ENCODE results near the gene BEX4.
"Not testable (repeated sequence)": the region's sequence is repeated elsewhere in the genome, so short reads cannot be mapped to it uniquely, and the experiment has no call there.

BEX4 gene, protein sequence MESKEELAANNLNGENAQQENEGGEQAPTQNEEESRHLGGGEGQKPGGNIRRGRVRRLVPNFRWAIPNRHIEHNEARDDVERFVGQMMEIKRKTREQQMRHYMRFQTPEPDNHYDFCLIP

DNA sequence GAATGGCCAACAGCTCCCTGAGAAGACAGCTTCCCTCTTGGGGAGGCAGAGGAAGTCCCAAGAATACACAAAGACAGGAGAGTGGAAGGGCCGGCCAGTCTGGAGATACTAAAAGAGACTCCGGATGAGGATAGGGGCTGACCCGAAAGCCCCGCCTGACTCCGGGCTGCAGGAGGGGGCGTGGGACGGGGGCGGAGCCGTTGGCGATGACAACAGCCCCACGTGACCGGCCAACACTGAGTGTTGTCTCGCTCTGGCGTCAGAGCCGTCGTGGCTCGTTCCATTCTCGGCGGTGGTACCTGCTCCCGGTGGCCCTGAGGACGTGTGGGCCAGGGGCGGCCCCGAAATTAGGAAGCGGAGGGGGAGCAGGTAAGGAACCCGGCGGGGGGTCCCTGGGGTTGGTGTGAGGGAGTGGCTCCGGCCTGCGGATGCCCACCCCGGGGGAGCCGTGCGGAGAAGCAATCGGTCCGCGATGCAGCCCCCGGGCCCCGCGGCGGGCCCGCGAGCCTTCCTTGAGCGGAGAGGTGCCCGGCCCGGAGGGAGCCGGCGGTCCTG, at the start of gene BEX4:
BEX4 (plus strand) TSS at position 239 of the 555 bp plus-strand sequence. CDS start 1,046 bp downstream, outside the sequence.
- DNase-seq (ENCODE audit: low spot score) = peak; percentile 74

DNA sequence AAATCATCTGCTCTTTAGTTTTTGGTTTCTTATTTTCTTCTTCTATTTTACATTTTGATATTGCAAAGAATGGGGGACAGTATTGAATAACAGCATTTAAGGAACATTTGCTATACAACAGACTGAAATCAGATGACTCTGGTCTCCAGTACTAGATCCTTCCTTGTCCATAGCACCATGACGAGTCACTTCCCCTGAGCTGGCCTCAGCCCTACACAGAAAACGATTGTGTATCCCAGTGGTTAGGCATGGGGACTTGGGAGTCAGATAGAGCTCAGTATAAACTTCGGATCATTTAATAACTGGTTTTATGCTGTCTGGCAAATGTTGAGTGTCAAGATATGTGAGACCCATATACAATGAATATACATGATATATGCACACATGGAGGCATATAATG, 44.7 kb upstream of the BEX4 start:
- no peak for DNase-seq (ENCODE audit: low spot score)

- no peak for DNase-seq (ENCODE audit: low spot score)
These were observed 43.6 kb upstream of the BEX4 start for GRCh38 chrX:103171353-103171752.

GRCh38 chrX:103175256-103175655, 39.7 kb upstream of the BEX4 start:
- DNase-seq (ENCODE audit: low spot score) = not testable (repeated sequence)

GRCh38 chrX:103175944-103176753, 38.8 kb upstream of the BEX4 start:
- DNase-seq (ENCODE audit: low spot score) = peak; percentile 45

- no peak for DNase-seq (ENCODE audit: low spot score)
These were observed 37.4 kb upstream of the BEX4 start for GRCh38 chrX:103177556-103177955.

GRCh38 chrX:103183912-103184311, 31.0 kb upstream of the BEX4 start:
- DNase-seq (ENCODE audit: low spot score) = no peak

- no peak for DNase-seq (ENCODE audit: low spot score)
These were observed 26.9 kb upstream of the BEX4 start for GRCh38 chrX:103187953-103188475.

- DNase-seq (ENCODE audit: low spot score) = no peak
These were observed 17.1 kb upstream of the BEX4 start for GRCh38 chrX:103197721-103198306.

- not testable (repeated sequence) for DNase-seq (ENCODE audit: low spot score)
These were observed 16.2 kb upstream of the BEX4 start for GRCh38 chrX:103198668-103199067.

- DNase-seq (ENCODE audit: low spot score) = no peak
These were observed 13.9 kb upstream of the BEX4 start for GRCh38 chrX:103201041-103201440.

- no peak for DNase-seq (ENCODE audit: low spot score)
These were observed 4.9 kb upstream of the BEX4 start for GRCh38 chrX:103210056-103210455.

DNA sequence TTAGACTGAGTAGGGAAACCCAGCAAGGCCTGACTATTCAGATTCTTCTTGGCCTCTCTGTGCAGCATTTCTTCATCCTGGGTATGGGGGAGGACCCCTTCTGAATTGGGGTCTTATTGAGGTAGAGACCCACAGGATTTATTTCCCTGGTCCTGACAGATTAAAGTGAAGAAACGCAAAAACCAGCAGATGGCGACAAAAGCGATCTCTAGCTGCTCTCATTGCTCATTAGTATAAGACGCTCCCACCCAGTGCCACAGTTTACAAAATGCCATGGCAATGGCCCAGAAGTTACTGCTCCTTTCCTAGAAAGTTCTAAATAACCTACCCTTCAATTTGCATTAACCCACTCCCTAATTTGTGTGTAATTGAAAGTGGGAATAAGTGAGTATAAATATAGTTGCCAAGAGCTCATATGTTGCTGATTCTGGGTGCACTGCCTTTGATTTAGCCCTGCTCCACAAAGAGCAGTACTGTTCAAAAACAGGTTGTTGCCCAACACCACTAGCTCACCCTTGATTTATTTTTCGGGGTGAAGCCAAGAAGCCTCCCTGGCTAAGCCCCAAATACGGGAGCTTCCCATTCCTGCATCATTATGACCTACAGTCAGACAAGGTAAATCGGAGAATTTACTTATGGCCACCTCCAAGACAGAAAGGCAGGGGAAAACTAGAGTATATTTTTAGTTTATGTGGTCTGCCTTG, 3.7 kb upstream of the BEX4 start:
- peak; percentile 48 for DNase-seq (ENCODE audit: low spot score)

GRCh38 chrX:103212749-103213457, 2.0 kb upstream of the BEX4 start:
- no peak for DNase-seq (ENCODE audit: low spot score)

DNA sequence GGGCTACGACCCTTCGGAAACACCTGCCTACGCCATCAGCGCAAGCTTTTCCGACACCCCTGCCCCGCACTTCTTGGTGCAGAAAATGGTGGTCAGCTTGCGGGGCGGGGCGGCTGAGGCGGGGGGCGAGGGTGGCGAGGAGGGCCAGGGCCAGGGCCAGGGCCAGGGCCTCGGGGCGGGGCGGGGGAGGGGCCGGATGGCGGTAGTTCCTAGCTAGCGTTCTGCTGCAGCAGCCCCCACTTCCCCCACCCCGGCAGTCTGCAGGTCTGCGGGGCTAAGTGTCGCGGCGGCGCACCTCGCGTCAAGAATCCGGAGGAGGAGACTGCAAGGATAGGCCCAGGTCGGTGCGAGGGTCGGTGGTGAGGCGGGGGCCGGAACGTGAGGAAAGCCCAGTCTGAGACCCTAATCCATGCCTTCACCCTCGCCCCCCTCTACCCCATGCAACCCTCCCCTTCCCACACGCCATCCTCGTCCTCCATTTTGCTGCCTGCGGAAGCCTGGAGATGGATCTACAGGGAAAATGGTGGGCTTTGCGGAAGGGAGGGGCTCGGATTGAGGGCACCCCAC, 600 bp downstream of the BEX4 start:
- DNase-seq (ENCODE audit: low spot score) = peak; percentile 39

DNA sequence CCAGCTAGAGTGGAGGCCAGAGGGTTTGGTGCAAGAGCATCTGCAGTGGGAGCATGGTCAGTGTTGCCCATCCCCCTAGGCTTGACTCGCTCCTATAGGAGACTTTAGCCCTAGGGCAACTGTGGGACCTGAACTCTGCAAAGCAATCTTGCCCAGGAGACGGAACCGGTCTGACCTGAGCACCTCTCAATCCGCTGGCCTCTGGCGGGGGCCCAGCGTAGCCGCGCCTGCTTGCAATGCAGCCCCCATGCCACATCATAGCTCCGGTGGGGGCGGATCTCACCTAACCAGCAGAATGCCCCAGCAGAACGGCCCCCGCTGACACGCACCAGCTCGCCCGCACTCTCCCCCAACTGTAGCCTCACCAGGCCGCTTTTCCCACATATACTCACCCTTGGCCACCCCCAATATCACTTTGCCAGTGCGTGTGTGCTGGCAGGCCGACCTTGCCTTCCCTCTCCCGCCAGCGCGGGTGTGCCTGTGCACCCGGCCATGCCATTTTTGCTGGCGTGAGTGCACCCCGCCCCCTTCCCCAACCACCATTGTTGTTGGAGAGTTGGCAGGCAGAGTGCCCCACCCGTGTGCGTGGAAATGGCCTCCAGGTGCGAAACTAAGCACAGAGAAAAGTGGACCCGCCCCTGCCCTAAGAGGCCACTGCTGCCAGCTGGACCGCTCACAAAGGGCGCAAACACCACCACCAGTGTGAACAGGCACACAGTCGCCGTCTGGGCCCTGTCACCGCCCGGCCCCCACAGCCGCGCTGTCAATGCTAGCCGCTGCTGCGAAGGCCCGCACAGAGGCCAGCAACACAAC, 5.8 kb downstream of the BEX4 start:
- DNase-seq (ENCODE audit: low spot score) = no peak

DNA sequence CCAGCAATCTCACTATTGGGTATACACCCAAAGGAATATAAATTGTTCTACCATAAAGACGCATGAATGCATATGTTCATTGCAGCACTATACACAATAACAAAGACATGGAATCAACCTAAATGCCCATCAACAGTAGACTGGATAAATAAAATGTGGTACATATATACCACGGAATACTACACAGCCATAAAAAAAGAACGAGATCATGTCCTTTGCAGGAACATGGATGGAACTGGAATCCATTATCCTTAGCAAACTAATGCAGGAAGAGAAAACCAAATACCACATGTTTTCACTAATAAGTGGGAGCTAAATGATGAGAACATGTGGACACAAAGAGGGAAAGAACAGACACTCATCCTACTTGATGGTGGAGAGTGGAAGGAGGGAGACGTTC, 11.0 kb downstream of the BEX4 start:
- not testable (repeated sequence) for DNase-seq (ENCODE audit: low spot score)

DNA sequence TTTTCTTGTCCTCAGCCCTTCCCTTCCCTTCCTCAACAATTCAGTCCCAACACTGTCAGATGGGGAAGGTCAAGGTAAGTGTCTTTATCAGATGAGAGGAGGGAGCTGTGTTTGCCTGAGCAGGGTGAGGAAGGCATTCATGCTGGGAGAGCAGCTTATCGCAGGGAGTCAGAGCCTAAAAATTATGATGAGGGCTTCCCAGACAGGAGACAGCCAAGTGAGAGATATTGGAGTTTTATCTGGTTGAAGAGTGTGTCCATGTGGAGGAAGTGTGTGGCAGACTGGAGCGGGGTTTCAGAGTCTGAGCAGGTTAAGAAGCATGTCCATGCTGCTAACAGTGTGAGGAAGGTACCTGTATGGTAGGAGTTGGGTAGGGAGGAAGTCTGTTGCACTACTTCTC, 18.4 kb downstream of the BEX4 start:
- no peak for DNase-seq (ENCODE audit: low spot score)

- DNase-seq (ENCODE audit: low spot score) = no peak
These were observed 20.0 kb downstream of the BEX4 start for GRCh38 chrX:103234869-103235268.

- DNase-seq (ENCODE audit: low spot score) = not testable (repeated sequence)
These were observed 20.7 kb downstream of the BEX4 start for GRCh38 chrX:103235608-103236007.

Measured in CD4-positive, alpha-beta T cell treated with Interleukin-15 for 4 hours (primary cell).